ENCODE data around the gene DYSF.
"Not testable (repeated sequence)": the region's sequence is repeated elsewhere in the genome, so short reads cannot be mapped to it uniquely, and the experiment has no call there.

The DYSF gene

GRCh38 chr2:71453404-71454220 lies at the start of gene DYSF:
Gene DYSF (plus strand): TSS chr2:71453561.
- DNase-seq (ENCODE audit: low read depth in 2 of 2, low spot score in 1 of 2): no peak

GRCh38 chr2:71409611-71410010 lies 43.8 kb upstream of the DYSF start:
- no peak for DNase-seq (ENCODE audit: low read depth in 2 of 2, low spot score in 1 of 2)

DNA sequence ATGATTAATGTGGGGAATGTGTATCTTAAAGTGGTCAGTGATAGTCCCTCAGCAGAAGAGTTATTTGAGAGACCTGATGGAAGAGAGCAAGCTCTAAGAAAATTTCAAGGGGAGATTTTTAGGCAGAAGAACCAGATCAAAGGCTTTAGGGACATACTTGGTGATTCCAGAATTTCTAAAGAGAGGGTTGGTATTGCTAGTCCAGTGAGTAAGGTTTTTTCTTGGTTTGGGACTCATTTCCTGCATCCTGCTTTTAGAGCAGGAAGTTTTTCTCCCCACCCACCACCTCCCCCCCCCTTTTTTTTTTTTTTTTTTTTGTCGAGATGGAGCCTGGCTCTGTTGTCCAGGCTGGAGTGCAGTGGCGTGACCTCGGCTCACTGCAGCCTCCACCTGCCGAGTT lies 42.7 kb upstream of the DYSF start:
- no peak for DNase-seq (ENCODE audit: low read depth in 2 of 2, low spot score in 1 of 2)

DNA sequence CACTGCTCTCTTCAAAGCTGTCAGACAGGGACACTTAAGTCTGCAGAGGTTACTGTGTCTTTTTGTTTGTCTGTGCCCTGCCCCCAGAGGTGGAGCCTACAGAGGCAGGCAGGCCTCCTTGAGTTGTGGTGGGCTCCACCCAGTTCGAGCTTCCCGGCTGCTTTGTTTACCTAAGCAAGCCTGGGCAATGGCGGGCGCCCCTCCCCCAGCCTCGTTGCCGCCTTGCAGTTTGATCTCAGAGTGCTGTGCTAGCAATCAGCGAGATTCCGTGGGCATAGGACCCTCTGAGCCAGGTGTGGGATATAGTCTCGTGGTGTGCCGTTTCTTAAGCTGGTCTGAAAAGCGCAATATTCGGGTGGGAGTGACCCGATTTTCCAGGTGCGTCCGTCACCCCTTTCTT lies 36.5 kb upstream of the DYSF start:
- DNase-seq (ENCODE audit: low read depth in 2 of 2, low spot score in 1 of 2): not testable (repeated sequence)

GRCh38 chr2:71417300-71418202 lies 35.8 kb upstream of the DYSF start:
- DNase-seq (ENCODE audit: low read depth in 2 of 2, low spot score in 1 of 2): no peak

DNA sequence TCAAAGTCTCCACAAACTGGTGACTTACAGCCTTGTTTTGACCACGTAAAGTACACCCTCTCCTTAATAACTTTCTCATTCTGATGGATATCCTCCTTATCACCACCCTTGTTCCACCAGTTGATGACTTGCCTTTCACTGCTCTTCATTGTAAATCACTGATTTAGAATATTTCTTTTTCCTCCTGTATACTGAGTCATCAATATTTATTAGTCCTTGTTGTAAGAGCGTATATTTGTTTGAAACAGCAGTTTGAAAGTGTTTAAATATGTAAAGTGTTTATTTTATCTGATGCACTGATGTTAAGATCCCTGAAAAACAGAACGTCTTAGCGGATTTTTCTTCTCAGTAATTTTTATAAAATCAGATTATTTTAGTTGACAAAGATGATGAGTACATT lies 34.2 kb upstream of the DYSF start:
- no peak for DNase-seq (ENCODE audit: low read depth in 2 of 2, low spot score in 1 of 2)

- no peak for DNase-seq (ENCODE audit: low read depth in 2 of 2, low spot score in 1 of 2)
Measured at GRCh38 chr2:71419976-71420375, 33.4 kb upstream of the DYSF start.

DNA sequence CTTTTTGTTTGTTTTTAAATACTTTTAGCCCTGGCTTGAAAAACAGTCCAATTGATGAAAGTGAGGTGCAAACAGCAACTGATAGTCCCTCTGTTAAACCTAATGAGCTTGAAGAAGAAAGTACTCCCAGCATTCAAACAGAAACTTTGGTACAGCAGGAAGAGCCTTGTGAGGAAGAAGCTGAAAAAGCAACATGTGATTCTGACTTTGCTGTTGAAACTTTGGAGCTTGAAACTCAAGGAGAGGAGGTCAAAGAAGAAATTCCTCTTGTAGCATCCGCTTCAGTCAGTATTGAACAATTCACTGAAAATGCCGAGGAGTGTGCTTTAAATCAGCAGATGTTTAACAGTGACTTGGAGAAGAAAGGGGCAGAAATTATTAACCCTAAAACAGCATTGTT lies 30.6 kb upstream of the DYSF start:
- DNase-seq (ENCODE audit: low read depth in 2 of 2, low spot score in 1 of 2): no peak

- no peak for DNase-seq (ENCODE audit: low read depth in 2 of 2, low spot score in 1 of 2)
Measured at GRCh38 chr2:71423817-71424420, 29.4 kb upstream of the DYSF start.

DNA sequence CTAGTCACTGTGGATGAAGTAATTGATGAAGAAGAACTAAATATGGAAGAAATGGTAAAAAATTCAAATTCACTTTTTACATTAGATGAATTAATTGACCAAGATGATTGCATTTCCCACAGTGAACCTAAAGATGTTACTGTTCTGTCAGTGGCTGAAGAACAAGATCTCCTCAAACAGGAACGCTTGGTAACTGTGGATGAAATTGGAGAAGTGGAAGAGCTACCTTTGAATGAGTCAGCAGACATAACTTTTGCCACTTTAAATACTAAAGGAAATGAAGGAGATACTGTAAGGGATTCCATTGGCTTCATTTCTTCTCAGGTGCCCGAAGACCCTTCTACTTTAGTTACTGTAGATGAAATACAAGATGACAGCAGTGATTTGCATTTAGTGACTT lies 26.6 kb upstream of the DYSF start:
- no peak for DNase-seq (ENCODE audit: low read depth in 2 of 2, low spot score in 1 of 2)

- DNase-seq (ENCODE audit: low read depth in 2 of 2, low spot score in 1 of 2): no peak
Measured at GRCh38 chr2:71428472-71429383, 24.6 kb upstream of the DYSF start.

- not testable (repeated sequence) for DNase-seq (ENCODE audit: low read depth in 2 of 2, low spot score in 1 of 2)
Measured at GRCh38 chr2:71445142-71445541, 8.2 kb upstream of the DYSF start.

DNA sequence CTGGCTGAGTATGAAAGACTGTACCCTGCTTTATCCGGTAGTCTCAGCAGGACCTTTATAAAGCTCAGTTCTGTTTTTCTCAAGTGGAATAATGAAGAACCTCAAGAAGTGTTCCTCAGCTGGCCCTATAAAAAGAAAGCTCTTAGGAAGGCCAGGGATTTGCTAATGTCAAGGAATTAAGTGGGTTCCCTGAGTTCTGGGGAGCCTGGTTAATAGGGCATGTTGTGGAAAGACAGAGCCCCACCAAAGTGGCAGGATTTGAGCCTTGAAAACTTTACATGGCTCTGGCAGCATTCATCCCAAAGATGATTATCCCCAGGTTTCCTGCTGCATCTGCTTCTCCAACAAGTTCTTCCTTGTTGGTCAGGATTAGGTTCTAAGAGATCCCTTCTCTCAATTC lies 6.9 kb upstream of the DYSF start:
- no peak for DNase-seq (ENCODE audit: low read depth in 2 of 2, low spot score in 1 of 2)

DNA sequence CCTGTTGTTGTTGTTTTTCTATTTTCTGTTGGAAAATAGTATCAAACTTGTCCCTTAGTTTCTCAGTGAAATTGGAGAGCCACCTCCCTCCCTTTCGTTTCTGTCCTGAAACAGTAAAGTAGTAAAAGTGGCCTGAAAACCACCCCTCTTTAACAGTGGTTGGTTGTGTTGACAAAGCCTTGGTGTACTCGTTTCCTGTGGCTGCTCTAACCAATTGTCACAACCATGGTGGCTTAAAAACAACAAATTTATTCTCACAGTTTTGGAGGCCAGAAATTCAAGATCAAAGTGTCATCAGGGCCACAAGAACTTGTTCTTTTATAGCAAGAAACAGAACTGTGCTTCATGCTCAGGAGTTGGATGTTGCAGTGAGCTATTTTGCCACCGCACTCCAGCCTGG lies 4.0 kb upstream of the DYSF start:
- DNase-seq (ENCODE audit: low read depth in 2 of 2, low spot score in 1 of 2): no peak

- no peak for DNase-seq (ENCODE audit: low read depth in 2 of 2, low spot score in 1 of 2)
Measured at GRCh38 chr2:71451705-71452104, 1.7 kb upstream of the DYSF start.

DNA sequence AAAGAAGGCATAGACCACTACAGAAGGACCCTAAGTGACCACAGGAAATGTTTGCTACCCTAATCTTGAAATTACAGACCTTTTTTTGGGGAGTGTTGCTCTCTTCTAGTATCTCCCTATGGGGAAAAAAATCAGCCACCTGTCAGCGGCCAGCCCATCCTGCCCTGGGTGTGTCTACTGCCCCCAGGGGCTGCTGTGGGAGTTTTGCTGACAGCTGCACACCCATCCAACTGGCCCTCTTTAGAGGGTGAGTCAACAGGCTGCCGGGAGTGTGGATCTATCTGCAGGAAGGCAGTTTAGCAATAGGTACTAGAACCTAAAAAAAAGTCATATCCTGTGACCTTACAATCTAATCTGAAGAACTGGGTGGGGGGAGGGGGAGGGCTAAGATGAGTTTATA lies 796 bp upstream of the DYSF start:
- no peak for DNase-seq (ENCODE audit: low read depth in 2 of 2, low spot score in 1 of 2)

- DNase-seq (ENCODE audit: low read depth in 2 of 2, low spot score in 1 of 2): no peak
Measured at GRCh38 chr2:71454221-71455010, 1.1 kb downstream of the DYSF start.

GRCh38 chr2:71455011-71455740 lies 1.8 kb downstream of the DYSF start:
- DNase-seq (ENCODE audit: low read depth in 2 of 2, low spot score in 1 of 2): no peak
